Stimulated activated naive CD4-positive, alpha-beta T cell treated with Interleukin-2 at 50 U/mL for 16 hours (primary cell): ENCODE data around the gene OR2T3.
"Not testable (repeated sequence)": the region's sequence is repeated elsewhere in the genome, so short reads cannot be mapped to it uniquely, and the experiment has no call there.

Experiments used
- DNase-seq: peaks from one replicate; lab custom pipeline; 2025; lab: John Stamatoyannopoulos, UW

OR2T3 gene

DNA sequence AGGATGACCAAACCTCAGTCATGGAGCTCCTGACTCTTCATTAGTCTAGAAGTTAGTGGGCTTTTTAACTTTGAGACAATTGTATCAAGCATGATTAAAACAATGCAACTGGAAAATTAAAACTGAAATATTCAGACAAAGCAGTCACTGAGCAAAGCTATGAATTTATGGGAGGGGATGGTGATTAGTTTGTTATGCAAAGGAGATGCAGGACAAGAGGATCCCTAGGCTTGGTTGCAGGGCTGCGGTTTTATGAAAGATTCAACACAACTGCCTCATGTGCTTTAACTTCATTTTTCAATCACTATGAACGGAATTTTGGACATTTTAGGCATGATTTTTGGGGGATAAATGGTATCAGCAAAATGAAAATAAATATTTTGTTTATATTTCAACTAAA, 1.0 kb upstream of the OR2T3 start:
- not testable (repeated sequence) for DNase-seq

DNA sequence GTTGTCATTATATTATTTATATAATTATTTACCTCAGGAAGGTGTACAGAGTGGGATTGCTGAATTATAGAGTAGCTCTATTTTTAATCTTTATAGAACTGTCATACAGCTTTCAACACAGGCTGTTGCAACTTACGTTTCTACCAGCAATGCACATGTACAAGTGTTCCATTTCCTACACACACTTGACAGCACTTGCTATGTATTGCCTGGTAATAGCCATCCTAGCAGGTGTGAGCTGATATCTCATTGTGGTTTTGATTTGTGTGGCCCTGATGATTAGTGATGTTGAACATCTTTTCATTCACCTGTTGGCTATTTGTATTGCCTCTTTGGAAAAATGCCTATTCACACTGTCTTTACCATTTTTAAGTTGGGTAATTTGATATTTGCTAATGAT, 2.5 kb downstream of the OR2T3 start:
- DNase-seq: not testable (repeated sequence)

DNA sequence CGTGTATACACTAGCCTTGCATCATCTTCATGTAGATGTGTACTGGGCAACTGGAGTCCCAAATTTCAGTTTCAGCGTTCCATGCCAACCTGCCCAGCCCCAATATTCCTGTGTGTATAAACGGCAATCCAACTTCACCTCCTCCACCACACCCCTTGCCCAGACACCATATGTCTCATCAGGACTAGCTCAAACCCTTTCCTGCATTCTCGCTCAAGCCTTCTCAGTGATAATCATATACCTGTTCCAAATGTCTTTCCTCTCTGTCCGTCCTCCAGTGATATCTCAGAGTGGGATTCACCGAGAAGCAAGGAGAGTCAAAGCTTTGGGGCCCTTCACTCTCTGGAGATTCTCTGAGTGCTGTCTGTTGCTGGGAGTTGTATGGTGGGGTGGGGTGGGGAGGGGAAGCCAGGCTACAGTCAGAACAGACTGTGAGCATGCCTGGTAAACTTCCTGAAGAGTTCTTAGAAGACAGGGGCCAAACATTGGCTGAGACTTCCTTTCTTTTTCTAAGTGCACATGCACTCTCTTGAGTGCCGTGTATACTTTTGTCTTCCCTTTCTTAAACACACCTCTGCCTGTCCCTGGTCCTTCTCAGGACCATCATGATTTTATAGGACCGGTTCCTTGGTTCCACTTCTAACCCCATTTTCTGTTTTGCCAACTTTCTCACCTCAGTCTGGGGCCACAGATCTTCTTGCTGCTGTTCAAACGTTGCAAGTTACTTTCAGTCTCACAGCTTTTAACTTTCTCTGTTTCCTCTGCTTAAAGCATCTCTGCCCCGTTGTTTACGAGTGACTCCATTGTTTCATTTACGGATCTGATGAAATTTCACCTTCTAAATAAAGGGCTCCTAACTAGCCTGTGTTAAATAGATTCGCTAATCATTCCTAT, 8.8 kb downstream of the OR2T3 start:
- not testable (repeated sequence) for DNase-seq

DNA sequence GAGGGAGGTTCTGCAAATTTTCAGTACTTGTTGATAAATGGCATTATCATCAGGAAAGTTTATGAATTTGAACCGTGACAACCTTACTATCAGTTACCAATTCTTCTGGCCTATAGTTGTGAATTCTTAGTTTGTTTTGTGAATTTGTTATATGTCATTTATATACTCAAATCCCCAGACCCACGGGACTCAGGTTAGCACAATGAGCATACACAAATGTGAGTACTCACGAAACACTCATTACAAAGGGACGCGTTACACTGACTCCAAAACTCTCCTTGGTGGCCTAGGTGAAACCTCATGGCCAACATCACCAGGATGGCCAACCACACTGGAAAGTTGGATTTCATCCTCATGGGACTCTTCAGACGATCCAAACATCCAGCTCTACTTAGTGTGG, 15.1 kb downstream of the OR2T3 start, which contains the start of gene OR2T5:
Gene OR2T5, plus strand, starts transcription at position 301 of the 400 bp plus-strand sequence. Its CDS starts 0 bp downstream, at position 301.
- not testable (repeated sequence) for DNase-seq

DNA sequence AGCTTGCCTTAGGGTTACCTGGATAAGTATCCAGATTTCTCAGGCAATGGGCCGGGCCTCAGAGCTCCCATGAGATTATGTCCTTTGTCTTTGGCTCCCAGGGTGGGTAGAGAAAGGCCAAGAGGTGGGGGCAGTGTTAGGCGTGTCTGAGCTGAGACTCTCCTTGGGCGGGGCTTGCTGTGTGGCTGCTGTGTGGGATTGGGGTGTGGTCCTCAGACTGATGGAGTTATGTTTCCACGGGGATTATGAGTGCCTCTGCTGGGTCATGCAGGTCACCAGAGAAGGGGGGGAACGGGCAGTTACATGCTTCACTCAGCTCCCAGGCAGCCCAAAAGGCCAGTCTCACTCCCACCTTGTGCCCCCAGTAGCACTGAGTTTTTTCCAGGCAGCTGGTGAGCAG, 23.5 kb downstream of the OR2T3 start:
- not testable (repeated sequence) for DNase-seq

DNA sequence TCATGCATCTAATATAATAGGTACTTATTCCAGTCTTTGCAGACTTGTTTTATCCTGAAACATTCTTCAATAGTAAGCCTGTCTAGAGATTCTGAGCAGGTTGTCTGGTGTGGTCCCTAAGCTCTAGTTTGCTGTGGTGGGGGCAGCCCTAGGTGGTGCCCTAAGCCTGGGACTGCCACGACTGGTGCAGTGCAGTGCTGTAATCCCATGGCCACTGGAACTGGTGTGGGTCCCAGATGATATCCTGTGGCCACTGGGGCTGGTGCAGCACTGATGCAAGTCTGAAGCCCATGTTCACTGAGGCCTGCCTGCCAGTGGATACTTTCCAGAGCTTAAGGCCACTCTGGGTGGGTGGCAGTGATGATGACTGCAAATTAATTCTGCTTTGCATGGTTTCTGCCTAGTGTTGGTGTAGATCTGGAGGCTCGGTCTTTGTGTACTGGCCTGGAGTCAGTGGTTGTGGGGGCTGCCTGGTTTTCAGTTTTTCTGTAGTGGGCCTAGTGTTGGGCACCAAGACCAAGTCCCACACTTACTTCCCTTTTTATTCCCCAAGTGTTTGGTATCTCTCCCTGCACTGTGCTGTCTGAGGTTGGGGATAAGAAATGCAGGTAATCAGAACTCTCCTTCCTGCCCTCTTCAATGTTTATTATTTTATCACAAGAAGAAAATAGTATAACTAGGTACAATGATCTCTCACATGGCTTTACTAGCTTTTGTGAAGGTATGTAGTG, 27.3 kb downstream of the OR2T3 start:
- not testable (repeated sequence) for DNase-seq

DNA sequence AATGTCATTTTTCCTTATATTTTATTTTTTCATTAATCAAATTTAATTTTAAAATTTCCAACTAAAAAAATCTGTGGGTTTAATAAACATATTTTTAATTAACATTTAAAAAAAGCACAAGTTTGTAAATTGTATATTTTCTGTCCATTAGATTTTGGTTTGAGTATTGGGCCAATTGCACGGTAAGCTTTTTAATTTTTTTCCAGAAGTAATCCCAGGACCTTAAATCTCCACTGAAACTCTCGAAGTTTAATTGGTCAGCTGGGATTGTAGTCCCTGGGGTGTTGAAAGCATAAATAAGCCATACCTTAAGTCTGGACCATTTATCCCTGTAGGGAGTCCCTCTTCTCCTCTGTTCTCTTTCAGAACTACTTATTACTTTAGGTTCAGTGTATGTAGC, 34.6 kb downstream of the OR2T3 start, which contains the start of gene OR2G6:
Gene OR2G6, plus strand, starts transcription at position 301 of the 400 bp plus-strand sequence. CDS start 13,574 bp downstream, outside the sequence.
- DNase-seq: not testable (repeated sequence)

DNA sequence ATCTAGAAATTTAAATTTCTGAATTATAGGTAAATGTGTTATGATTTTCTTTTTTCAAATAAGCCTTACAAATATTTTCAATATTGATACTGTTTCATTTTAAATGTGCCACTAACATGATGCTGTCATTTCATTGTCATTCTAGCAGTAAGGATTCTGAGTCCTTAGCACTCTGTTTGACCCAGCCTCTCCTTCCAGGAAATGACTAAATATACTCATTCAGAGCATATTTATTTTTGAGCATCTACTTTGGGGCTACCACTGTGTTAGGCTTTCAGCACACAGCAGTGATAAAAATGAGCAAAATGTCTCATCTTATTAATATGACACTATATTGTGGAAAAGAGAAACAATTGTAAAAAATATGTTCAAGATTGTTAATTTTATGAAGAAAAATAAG, 37.1 kb downstream of the OR2T3 start:
- not testable (repeated sequence) for DNase-seq

DNA sequence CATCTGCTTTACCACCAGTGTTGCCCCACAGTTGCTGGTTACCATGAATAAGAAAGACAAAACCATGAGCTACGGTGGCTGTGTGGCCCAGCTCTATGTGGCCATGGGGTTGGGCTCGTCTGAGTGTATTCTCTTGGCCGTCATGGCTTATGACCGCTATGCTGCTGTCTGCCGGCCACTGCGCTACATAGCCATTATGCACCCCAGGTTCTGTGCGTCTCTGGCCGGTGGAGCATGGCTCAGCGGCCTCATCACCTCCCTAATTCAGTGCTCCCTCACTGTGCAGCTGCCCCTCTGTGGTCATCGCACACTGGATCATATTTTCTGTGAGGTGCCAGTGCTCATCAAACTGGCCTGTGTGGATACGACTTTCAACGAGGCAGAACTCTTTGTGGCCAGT, 48.7 kb downstream of the OR2T3 start:
- DNase-seq: no peak
